HepG2 (cell line): ENCODE measurements around the gene ARHGEF4. TPM values are rescaled to one million over a fixed set of nuclear protein-coding genes. Genes with fewer than 3 reads are reported as not detected.

Experiments used
- DMAP1 ChIP-seq: IDR thresholded peaks from 2 replicates; pipeline ENCODE4 v1.6.1; 2016
- EP300 ChIP-seq, 3 experiments: sonication (generic) in 1 of 3; formaldehyde crosslinking in 1 of 3; IDR thresholded peaks; 2 replicates each; pipeline versions ENCODE4 v1.5.1 to v1.6.1; 2011 to 2020; ENCODE audit warnings: low read depth in 2 of 3, low read length in 2 of 3, borderline replicate concordance in 1 of 3, improper control_type of control experiment in 1 of 3, mild to moderate bottlenecking in 1 of 3, missing genetic modification reagents in 1 of 3, moderate library complexity in 1 of 3
- GLI4 ChIP-seq: sonication (generic); formaldehyde crosslinking; IDR thresholded peaks from 2 replicates; pipeline ENCODE4 v1.5.1; 2020; ENCODE audit warnings: missing genetic modification reagents, mild to moderate bottlenecking, moderate library complexity, borderline replicate concordance
- HOXA9 ChIP-seq: sonication (generic); formaldehyde crosslinking; IDR thresholded peaks from 2 replicates; pipeline ENCODE4 v1.8.1; 2022; ENCODE audit warnings: missing genetic modification reagents, mild to moderate bottlenecking, moderate library complexity, borderline replicate concordance
- PHF5A ChIP-seq: IDR thresholded peaks from one replicate; pipeline ENCODE4 v1.6.1; 2018; ENCODE audit warnings: low read depth, missing genetic modification reagents; ENCODE audit not compliant: unreplicated experiment
- RARA ChIP-seq: IDR thresholded peaks from 2 replicates; pipeline ENCODE4 v1.6.1; 2016; ENCODE audit warnings: missing genetic modification reagents, missing compliant biosample characterization
- SCMH1 ChIP-seq: sonication (generic); formaldehyde crosslinking; IDR thresholded peaks from 2 replicates; pipeline ENCODE4 v1.9.0; 2021; ENCODE audit warnings: missing genetic modification reagents, mild to moderate bottlenecking, borderline replicate concordance
- SPEN ChIP-seq: sonication (generic); formaldehyde crosslinking; IDR thresholded peaks from 2 replicates; pipeline ENCODE4 v1.5.1; 2020; ENCODE audit warnings: low read depth, mild to moderate bottlenecking, missing genetic modification reagents
- ZNF12 ChIP-seq: sonication (generic); formaldehyde crosslinking; IDR thresholded peaks from 2 replicates; pipeline ENCODE4 v1.5.0; 2020; ENCODE audit warnings: missing genetic modification reagents
- ZNF121 ChIP-seq: sonication (generic); formaldehyde crosslinking; IDR thresholded peaks from 2 replicates; pipeline ENCODE4 v1.5.0; 2020; ENCODE audit warnings: mild to moderate bottlenecking, missing genetic modification reagents
- ZNF615 ChIP-seq: sonication (generic); formaldehyde crosslinking; IDR thresholded peaks from 2 replicates; pipeline ENCODE4 v1.5.0; 2020; ENCODE audit warnings: mild to moderate bottlenecking, missing genetic modification reagents, borderline replicate concordance
- polyA plus RNA-seq, 8 experiments: library from polyadenylated mRNA; depleted of rRNA in 3 of 8; stranded (reverse) in 7 of 8; unstranded in 1 of 8; fragments of >200 nt; fragmentation: Illumina TruSeq in 4 of 8; extraction: Trizol in 4 of 8; gene quantifications; 2 replicates each; pipeline versions ENCODE4 v1.2.1 to v1.2.3, GENCODE V29; 2011 to 2016; ENCODE audit warnings: low read depth in 4 of 8, missing spikeins in 1 of 8, mixed read lengths in 1 of 8; ENCODE audit not compliant: insufficient read depth in 1 of 8
- total RNA-seq, 5 experiments: library from RNA; depleted of rRNA; stranded (reverse); fragments of >200 nt; fragmentation: Illumina TruSeq; extraction: Trizol; gene quantifications; 2 replicates each; pipeline ENCODE4 v1.2.3, GENCODE V29; 2016; ENCODE audit warnings: low read depth in 1 of 5
- TF ChIP-seq, protein P1 (sequence below): fragments of 450-650 bp; IDR thresholded peaks from 2 replicates; pipeline ENCODE4 v1.6.1; 2017
- TF ChIP-seq, protein P2 (sequence below): sonication (generic); formaldehyde crosslinking; IDR thresholded peaks from 2 replicates; pipeline ENCODE4 v1.9.0; 2022; ENCODE audit warnings: low read depth, missing genetic modification reagents
- TF ChIP-seq, protein P3 (sequence below): sonication (generic); formaldehyde crosslinking; IDR thresholded peaks from 2 replicates; pipeline ENCODE4 v1.8.1; 2023; ENCODE audit warnings: mild to moderate bottlenecking, missing genetic modification reagents

ARHGEF4 gene
- total and polyA plus RNA-seq, 2 of the 13 experiments (the other 11 are each of a cell fraction or from before 2014, with no cell fraction given): 0.11 to 0.13 TPM

DNA sequence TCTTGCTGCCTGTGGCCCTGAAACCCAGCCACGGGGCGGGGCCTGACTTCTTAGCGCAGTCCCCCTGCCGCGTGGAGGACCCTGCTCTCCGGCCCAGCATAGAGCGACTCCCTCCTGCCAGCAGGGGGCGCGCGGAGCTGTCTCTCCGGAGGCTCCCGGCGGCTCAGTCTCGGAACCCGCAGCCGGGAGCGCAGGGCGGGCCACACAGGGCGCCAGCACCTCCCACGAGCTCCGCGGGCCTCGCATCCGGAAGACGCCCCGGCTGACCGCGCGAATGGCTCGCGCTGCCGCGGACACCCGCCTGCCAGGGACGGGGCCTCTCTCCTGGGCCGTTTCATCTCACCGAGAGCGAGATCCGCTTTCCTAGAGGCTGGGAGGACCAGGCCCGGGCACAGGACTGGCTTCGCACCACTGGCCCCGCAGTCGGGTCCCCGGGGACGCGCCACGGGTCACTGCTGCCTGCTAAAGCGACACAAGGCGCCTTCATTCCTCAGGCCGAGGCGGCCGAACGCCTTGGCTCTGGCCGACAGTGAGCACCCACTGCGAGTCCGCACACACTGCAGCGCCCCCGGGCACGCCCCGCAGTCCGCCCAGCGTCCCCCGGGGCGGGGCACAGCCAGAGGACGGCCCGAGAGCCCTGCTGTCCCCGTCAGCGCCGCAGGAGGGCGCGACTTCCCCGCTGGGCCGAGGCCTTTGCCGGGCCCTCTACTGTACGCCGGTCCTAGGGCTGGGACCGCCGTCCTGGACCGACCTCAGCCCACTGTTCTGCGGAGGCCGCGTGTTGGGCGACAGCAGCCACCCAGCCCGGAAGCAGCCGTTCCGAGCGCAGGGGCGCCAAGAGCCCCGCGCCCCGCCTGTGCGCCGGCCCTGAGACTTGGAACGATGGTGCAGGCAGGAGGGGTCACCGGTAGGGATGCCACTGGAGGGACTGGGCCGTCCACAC is 39.0 kb upstream of the ARHGEF4 start (continued):
- TF ChIP-seq, protein P1, sequence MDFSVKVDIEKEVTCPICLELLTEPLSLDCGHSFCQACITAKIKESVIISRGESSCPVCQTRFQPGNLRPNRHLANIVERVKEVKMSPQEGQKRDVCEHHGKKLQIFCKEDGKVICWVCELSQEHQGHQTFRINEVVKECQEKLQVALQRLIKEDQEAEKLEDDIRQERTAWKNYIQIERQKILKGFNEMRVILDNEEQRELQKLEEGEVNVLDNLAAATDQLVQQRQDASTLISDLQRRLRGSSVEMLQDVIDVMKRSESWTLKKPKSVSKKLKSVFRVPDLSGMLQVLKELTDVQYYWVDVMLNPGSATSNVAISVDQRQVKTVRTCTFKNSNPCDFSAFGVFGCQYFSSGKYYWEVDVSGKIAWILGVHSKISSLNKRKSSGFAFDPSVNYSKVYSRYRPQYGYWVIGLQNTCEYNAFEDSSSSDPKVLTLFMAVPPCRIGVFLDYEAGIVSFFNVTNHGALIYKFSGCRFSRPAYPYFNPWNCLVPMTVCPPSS: no peak
- peak; percentile 82; the same call in 1 of the 2 replicates for TF ChIP-seq GLI4 (CRISPR knock-in tag)
- peak; percentile 84 for TF ChIP-seq SPEN
- no peak for TF ChIP-seq ZNF12
- TF ChIP-seq SCMH1: no peak
- TF ChIP-seq HOXA9 (CRISPR knock-in tag): peak; percentile 70; the same call in 1 of the 2 replicates
- peak in 1 of 2 experiments; percentile 26; a peak in 1 of 4 replicates for TF ChIP-seq EP300 (IDR thresholded peaks at IDR 0.05; ENCODE audit: low read depth in 2 of 2, low read length in 2 of 2)
- TF ChIP-seq EP300 (CRISPR knock-in tag; IDR thresholded peaks at IDR 0.05; ENCODE audit: borderline replicate concordance): no peak
- no peak for TF ChIP-seq ZNF615
- TF ChIP-seq DMAP1: peak; percentile 71; the same call in 1 of the 2 replicates
- peak; percentile 73 for TF ChIP-seq ZNF121 (CRISPR knock-in tag)
- TF ChIP-seq, protein P2, sequence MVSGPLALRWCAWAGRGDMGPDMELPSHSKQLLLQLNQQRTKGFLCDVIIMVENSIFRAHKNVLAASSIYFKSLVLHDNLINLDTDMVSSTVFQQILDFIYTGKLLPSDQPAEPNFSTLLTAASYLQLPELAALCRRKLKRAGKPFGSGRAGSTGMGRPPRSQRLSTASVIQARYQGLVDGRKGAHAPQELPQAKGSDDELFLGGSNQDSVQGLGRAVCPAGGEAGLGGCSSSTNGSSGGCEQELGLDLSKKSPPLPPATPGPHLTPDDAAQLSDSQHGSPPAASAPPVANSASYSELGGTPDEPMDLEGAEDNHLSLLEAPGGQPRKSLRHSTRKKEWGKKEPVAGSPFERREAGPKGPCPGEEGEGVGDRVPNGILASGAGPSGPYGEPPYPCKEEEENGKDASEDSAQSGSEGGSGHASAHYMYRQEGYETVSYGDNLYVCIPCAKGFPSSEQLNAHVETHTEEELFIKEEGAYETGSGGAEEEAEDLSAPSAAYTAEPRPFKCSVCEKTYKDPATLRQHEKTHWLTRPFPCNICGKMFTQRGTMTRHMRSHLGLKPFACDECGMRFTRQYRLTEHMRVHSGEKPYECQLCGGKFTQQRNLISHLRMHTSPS (CRISPR knock-in tag): peak; percentile 58
- TF ChIP-seq, protein P3, sequence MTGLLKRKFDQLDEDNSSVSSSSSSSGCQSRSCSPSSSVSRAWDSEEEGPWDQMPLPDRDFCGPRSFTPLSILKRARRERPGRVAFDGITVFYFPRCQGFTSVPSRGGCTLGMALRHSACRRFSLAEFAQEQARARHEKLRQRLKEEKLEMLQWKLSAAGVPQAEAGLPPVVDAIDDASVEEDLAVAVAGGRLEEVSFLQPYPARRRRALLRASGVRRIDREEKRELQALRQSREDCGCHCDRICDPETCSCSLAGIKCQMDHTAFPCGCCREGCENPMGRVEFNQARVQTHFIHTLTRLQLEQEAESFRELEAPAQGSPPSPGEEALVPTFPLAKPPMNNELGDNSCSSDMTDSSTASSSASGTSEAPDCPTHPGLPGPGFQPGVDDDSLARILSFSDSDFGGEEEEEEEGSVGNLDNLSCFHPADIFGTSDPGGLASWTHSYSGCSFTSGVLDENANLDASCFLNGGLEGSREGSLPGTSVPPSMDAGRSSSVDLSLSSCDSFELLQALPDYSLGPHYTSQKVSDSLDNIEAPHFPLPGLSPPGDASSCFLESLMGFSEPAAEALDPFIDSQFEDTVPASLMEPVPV: peak; percentile 92; the same call in 1 of the 2 replicates
- no peak for TF ChIP-seq RARA (CRISPR knock-in tag)
- peak; percentile 29 for TF ChIP-seq PHF5A (CRISPR knock-in tag)
